22Rv1 (cell line): ENCODE measurements around the gene YPEL1.

Experiments used
- H3K27ac ChIP-seq: fragments of 450-650 bp; 2 replicates; pipeline ENCODE4 v1.5.1; 2017
- CTCF ChIP-seq: fragments of 450-650 bp; IDR thresholded peaks from 2 replicates; pipeline ENCODE4 v1.5.1; 2017; ENCODE audit warnings: mild to moderate bottlenecking
- ZFX ChIP-seq: fragments of 450-650 bp; IDR thresholded peaks from 2 replicates; pipeline ENCODE4 v1.6.1; 2017; ENCODE audit warnings: antibody characterized with exemption, borderline replicate concordance

The YPEL1 gene

GRCh38 chr22:21685164-21685513, 50.5 kb downstream of the YPEL1 start:
- H3K27ac ChIP-seq: no peak overlapping the region
- no peak for TF ChIP-seq CTCF
- no peak for TF ChIP-seq ZFX

GRCh38 chr22:21684492-21685163, 51.0 kb downstream of the YPEL1 start:
- TF ChIP-seq ZFX (no peak), CTCF (no peak)
- no peak overlapping the region for H3K27ac ChIP-seq

GRCh38 chr22:21683401-21683811, 52.2 kb downstream of the YPEL1 start:
- no peak overlapping the region for H3K27ac ChIP-seq
- TF ChIP-seq CTCF: no peak
- no peak for TF ChIP-seq ZFX

- TF ChIP-seq CTCF (no peak), ZFX (no peak)
- H3K27ac ChIP-seq: no peak overlapping the region
These were observed 53.0 kb downstream of the YPEL1 start for GRCh38 chr22:21682385-21683175.

- TF ChIP-seq CTCF (no peak), ZFX (no peak)
- H3K27ac ChIP-seq: no peak overlapping the region
These were observed 53.8 kb downstream of the YPEL1 start for GRCh38 chr22:21681566-21682370.

- TF ChIP-seq CTCF (no peak), ZFX (no peak)
- H3K27ac ChIP-seq: no peak overlapping the region
These were observed 54.6 kb downstream of the YPEL1 start for GRCh38 chr22:21680830-21681565.
